Posterior vena cava (tissue), 2 donors: Measurements from ENCODE around the gene RUSC1. TPM values are rescaled to one million over a fixed set of nuclear protein-coding genes. Genes with fewer than 3 reads are reported as not detected.

ENCODE experiments used
- DNase-seq: peaks from one replicate; pipeline ENCODE4 v3.0.0-alpha.2; 2020; ENCODE audit warnings: low spot score
- intact Hi-C, 2 donors: fragments of 100-400 bp; cut with DNase I; formaldehyde crosslinking; loops; one replicate each; pipeline versions ENCODE4 v1.14.1 to v1.14.2; 2022 to 2023
- microRNA-seq, 2 donors: library from miRNA; unstranded; fragments of <30 nt; microRNA quantifications; one replicate each; pipeline ENCODE4 v1.2.0, GENCODE V29; 2020 to 2021; ENCODE audit warnings: borderline microRNAs expressed in 2 of 2
- total RNA-seq, 2 donors: library from RNA; stranded (reverse); fragmentation: NEBNext Ultra II Directional; extraction: Animal tissue kit (Norgen Biotek cat#: 25700); gene quantifications; one replicate each; pipeline ENCODE4 v1.2.1, GENCODE V29; 2021
- donor health status: DM: yes; HTN: yes; CAD: no.
- donor health status: DM: yes; HTN: yes; CAD: no.

The RUSC1 gene
- total RNA-seq, 2 donors from 2014 or later: 32.5 to 34.6 TPM

GRCh38 chr1:155352631-155353030, 31.9 kb downstream of the RUSC1 start:
- DNase-seq: no peak
- intact Hi-C loops: no loop called here

GRCh38 chr1:155360051-155360450, 39.4 kb downstream of the RUSC1 start:
- DNase-seq: no peak
- intact Hi-C loops: no loop called here

GRCh38 chr1:155379180-155379579, 58.5 kb downstream of the RUSC1 start:
- intact Hi-C loops: no loop called here
- no peak for DNase-seq

- DNase-seq: no peak
- intact Hi-C loops: no loop called here
These were observed 59.0 kb downstream of the RUSC1 start for GRCh38 chr1:155379631-155380090.

Small RNA genes lying within 50 kb of the gene (microRNA-seq; reads per million reads assigned to microRNA genes)
- gene MIR555: 0 reads per million in 2 donors

Other genes with a start within 250 kb of the RUSC1 start
- gene EFNA3, start 242.1 kb upstream of the RUSC1 start, total RNA-seq: 1 to 10 TPM; 2.0 TPM
- gene EFNA1, start 193.0 kb upstream of the RUSC1 start, total RNA-seq: 10 to 100 TPM; 12.6 to 13.2 TPM
- 10 to 100 TPM; 24.5 TPM for gene SLC50A1, start 185.0 kb upstream of the RUSC1 start, total RNA-seq
- 10 to 100 TPM; 53.1 to 75.2 TPM for gene DPM3, start 180.4 kb upstream of the RUSC1 start, total RNA-seq
- 100 to 1,000 TPM; 145 to 146 TPM for gene KRTCAP2, start 147.6 kb upstream of the RUSC1 start, total RNA-seq
- gene TRIM46, start 147.0 kb upstream of the RUSC1 start, total RNA-seq: 1 to 10 TPM; 1.3 to 2.1 TPM
- gene THBS3, start 113.0 kb upstream of the RUSC1 start, total RNA-seq: 10 to 100 TPM; 46.3 to 96.6 TPM
- 10 to 100 TPM; 20.9 to 26.8 TPM for gene MTX1, start 112.2 kb upstream of the RUSC1 start, total RNA-seq
- gene ENTREP3, start 65.4 kb upstream of the RUSC1 start, total RNA-seq: 10 to 100 TPM; 21.3 to 25.3 TPM
- gene SCAMP3, start 58.5 kb upstream of the RUSC1 start, total RNA-seq: 10 to 100 TPM; 34.7 to 37.3 TPM
- 10 to 100 TPM; 31.2 to 32.3 TPM for gene CLK2, start 47.4 kb upstream of the RUSC1 start, total RNA-seq
- 1 to 10 TPM; 1.4 to 1.5 TPM for gene HCN3, start 43.4 kb upstream of the RUSC1 start, total RNA-seq
- not detected for gene PKLR, start 19.5 kb upstream of the RUSC1 start, total RNA-seq
- 10 to 100 TPM; 86.7 to 93.0 TPM for gene FDPS, start 12.0 kb upstream of the RUSC1 start, total RNA-seq
- gene ASH1L, start 241.9 kb downstream of the RUSC1 start, total RNA-seq: 10 to 100 TPM; 66.7 to 67.4 TPM